Endothelial cell (in vitro differentiated cells): Measurements from ENCODE around the gene MMP17. TPM values are rescaled to one million over a fixed set of nuclear protein-coding genes. Genes with fewer than 3 reads are reported as not detected.
A peak's percentile ranks its signal among the peaks of the same experiment; 100 is the strongest.

Experiments used
- DNase-seq: peaks from one replicate; pipeline ENCODE4 v3.0.0; 2021; ENCODE audit warnings: low spot score
- H3K27ac Mint-ChIP-seq: one replicate; pipeline ENCODE4 v1.8.0; 2021; ENCODE audit warnings: mixed read lengths, inconsistent platforms; ENCODE audit not compliant: unreplicated experiment
- H3K27me3 Mint-ChIP-seq: one replicate; pipeline ENCODE4 v1.8.0; 2021; ENCODE audit warnings: mild to moderate bottlenecking, moderate library complexity, mixed read lengths, inconsistent platforms; ENCODE audit not compliant: unreplicated experiment
- H3K36me3 Mint-ChIP-seq: one replicate; pipeline ENCODE4 v1.8.0; 2021; ENCODE audit warnings: mild to moderate bottlenecking, low read depth, mixed read lengths, inconsistent platforms; ENCODE audit not compliant: unreplicated experiment
- H3K4me1 Mint-ChIP-seq: one replicate; pipeline ENCODE4 v1.8.0; 2021; ENCODE audit warnings: mild to moderate bottlenecking, mixed read lengths, inconsistent platforms; ENCODE audit not compliant: unreplicated experiment
- H3K4me3 Mint-ChIP-seq: one replicate; pipeline ENCODE4 v1.8.0; 2021; ENCODE audit warnings: mild to moderate bottlenecking, mixed read lengths, inconsistent platforms; ENCODE audit not compliant: unreplicated experiment
- H3K9me3 Mint-ChIP-seq: one replicate; pipeline ENCODE4 v1.8.0; 2021; ENCODE audit warnings: mixed read lengths, inconsistent platforms; ENCODE audit not compliant: unreplicated experiment
- CTCF ChIP-seq: fragments of 200-600 bp; sonication (generic); IDR thresholded peaks from one replicate; pipeline ENCODE4 v1.5.0; 2021; ENCODE audit warnings: antibody characterized with exemption; ENCODE audit not compliant: unreplicated experiment
- total RNA-seq: library from RNA; stranded (reverse); fragmentation: NEBNext Ultra II Directional; extraction: Animal tissue kit (Norgen Biotek cat#: 25700); gene quantifications from one replicate; pipeline ENCODE4 v1.2.1, GENCODE V29; 2021; ENCODE audit not compliant: unreplicated experiment

The MMP17 gene
- total RNA-seq, 1 donor from 2014 or later = 6.3 TPM

GRCh38 chr12:131795690-131796410 lies 32.3 kb upstream of the MMP17 start:
- no peaks in the 10 kb centered on the region for H3K9me3 Mint-ChIP-seq
- H3K4me3 Mint-ChIP-seq = peak overlapping the region; percentile 45
- DNase-seq = no peak
- no peak overlapping the region for H3K27ac Mint-ChIP-seq
- no peak for TF ChIP-seq CTCF
- peaks cover 6% of the 10 kb centered on the region for H3K27me3 Mint-ChIP-seq
- peaks cover 9% of the 10 kb centered on the region for H3K4me1 Mint-ChIP-seq
- peaks cover 29% of the 10 kb centered on the region for H3K36me3 Mint-ChIP-seq

- H3K27ac Mint-ChIP-seq = no peak overlapping the region
- H3K27me3 Mint-ChIP-seq = peaks cover 6% of the 10 kb centered on the region
- H3K4me1 Mint-ChIP-seq = peaks cover 9% of the 10 kb centered on the region
- H3K4me3 Mint-ChIP-seq = peak overlapping the region; percentile 45
- no peak for TF ChIP-seq CTCF
- H3K9me3 Mint-ChIP-seq = no peaks in the 10 kb centered on the region
- DNase-seq = no peak
- peaks cover 30% of the 10 kb centered on the region for H3K36me3 Mint-ChIP-seq
Observed at GRCh38 chr12:131796411-131796736, 31.8 kb upstream of the MMP17 start.

GRCh38 chr12:131796754-131797587 lies 31.2 kb upstream of the MMP17 start:
- H3K4me3 Mint-ChIP-seq = peak overlapping the region; percentile 83
- DNase-seq = no peak

GRCh38 chr12:131797588-131797934 lies 30.6 kb upstream of the MMP17 start:
- H3K9me3 Mint-ChIP-seq = no peaks in the 10 kb centered on the region
- no peak for TF ChIP-seq CTCF
- peaks cover 9% of the 10 kb centered on the region for H3K4me1 Mint-ChIP-seq
- H3K27ac Mint-ChIP-seq = no peak overlapping the region
- peaks cover 33% of the 10 kb centered on the region for H3K36me3 Mint-ChIP-seq
- H3K27me3 Mint-ChIP-seq = peaks cover 6% of the 10 kb centered on the region
- DNase-seq = no peak
- no peak overlapping the region for H3K4me3 Mint-ChIP-seq

More at GRCh38 chr12:131796754-131797587, 31.2 kb upstream of the MMP17 start:
- TF ChIP-seq CTCF = no peak
- Mint-ChIP-seq H3K27ac (peak overlapping the region; percentile 74), H3K4me1 (peaks cover 9% of the 10 kb centered on the region), H3K9me3 (no peaks in the 10 kb centered on the region), H3K27me3 (peaks cover 6% of the 10 kb centered on the region), H3K36me3 (peaks cover 34% of the 10 kb centered on the region)

- Mint-ChIP-seq H3K4me1 (peaks cover 9% of the 10 kb centered on the region), H3K36me3 (peaks cover 25% of the 10 kb centered on the region), H3K27ac (no peak overlapping the region), H3K27me3 (peaks cover 6% of the 10 kb centered on the region), H3K4me3 (no peak overlapping the region), H3K9me3 (no peaks in the 10 kb centered on the region)
- DNase-seq = no peak
- no peak for TF ChIP-seq CTCF
Observed at GRCh38 chr12:131799195-131799594, 29.0 kb upstream of the MMP17 start.
